ENCODE data around the gene DCAF4.
"Not testable (repeated sequence)": the region's sequence is repeated elsewhere in the genome, so short reads cannot be mapped to it uniquely, and the experiment has no call there.

The DCAF4 gene

DNA sequence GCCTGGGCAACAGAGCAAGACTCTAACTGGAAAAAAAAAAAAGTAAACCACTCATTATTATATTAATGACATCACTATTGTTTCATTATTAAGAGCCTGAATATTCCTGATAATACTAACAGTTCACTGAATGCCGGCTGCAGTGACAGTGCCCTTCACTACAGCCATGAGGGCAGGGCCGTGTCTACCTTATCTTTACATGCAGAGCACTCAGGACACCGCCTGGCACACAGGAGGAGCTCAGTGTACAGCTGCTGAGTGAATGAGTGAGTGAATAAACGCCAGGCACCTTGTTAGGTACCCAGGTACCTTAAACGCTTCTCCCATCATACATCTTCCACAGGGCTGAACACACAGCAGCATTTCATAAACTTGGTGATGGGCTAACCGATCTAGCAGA is 77.4 kb downstream of the DCAF4 start:
- TF ChIP-seq, protein P1, sequence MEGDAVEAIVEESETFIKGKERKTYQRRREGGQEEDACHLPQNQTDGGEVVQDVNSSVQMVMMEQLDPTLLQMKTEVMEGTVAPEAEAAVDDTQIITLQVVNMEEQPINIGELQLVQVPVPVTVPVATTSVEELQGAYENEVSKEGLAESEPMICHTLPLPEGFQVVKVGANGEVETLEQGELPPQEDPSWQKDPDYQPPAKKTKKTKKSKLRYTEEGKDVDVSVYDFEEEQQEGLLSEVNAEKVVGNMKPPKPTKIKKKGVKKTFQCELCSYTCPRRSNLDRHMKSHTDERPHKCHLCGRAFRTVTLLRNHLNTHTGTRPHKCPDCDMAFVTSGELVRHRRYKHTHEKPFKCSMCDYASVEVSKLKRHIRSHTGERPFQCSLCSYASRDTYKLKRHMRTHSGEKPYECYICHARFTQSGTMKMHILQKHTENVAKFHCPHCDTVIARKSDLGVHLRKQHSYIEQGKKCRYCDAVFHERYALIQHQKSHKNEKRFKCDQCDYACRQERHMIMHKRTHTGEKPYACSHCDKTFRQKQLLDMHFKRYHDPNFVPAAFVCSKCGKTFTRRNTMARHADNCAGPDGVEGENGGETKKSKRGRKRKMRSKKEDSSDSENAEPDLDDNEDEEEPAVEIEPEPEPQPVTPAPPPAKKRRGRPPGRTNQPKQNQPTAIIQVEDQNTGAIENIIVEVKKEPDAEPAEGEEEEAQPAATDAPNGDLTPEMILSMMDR (IDR thresholded peaks at IDR 0.05; ENCODE audit: borderline replicate concordance, insufficient read depth, low read depth, low read length): no peak
- no peak overlapping the region for H3K4me3 ChIP-seq (ENCODE audit: low read depth, low read length)

GRCh38 chr14:73004641-73005040 is 78.4 kb downstream of the DCAF4 start:
- not testable (repeated sequence) for H3K4me3 ChIP-seq (ENCODE audit: low read depth, low read length)

DNA sequence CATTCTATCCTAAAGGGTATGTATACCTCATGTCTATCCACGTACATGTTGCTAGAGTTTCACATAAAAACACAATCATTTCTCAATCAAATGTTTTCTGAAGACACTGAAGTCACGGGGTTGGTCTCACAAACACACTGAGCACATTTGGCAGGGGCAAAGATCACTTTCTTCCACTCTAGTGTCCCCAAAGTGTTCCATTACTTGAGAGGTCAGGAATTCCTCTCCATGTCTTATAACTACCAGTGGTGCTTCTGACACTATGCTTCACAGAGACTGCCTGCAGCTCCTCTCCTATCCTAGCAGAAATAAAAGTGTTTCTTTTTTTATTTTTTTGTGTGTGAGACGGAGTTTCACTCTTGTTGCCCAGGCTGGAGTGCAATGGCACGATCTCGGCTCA is 81.6 kb downstream of the DCAF4 start:
- TF ChIP-seq, protein P1 (IDR thresholded peaks at IDR 0.05; ENCODE audit: borderline replicate concordance, insufficient read depth, low read depth, low read length): no peak
- no peak overlapping the region for H3K4me3 ChIP-seq (ENCODE audit: low read depth, low read length)

GRCh38 chr14:73008501-73008900 is 82.2 kb downstream of the DCAF4 start:
- H3K4me3 ChIP-seq (ENCODE audit: low read depth, low read length): no peak overlapping the region
- TF ChIP-seq, protein P1 (IDR thresholded peaks at IDR 0.05; ENCODE audit: borderline replicate concordance, insufficient read depth, low read depth, low read length): no peak

All from GM12875 (cell line).